ENCODE results near the gene CDKN2B-AS1. TPM values are rescaled to one million over a fixed set of nuclear protein-coding genes. Genes with fewer than 3 reads are reported as not detected.

The CDKN2B-AS1 gene
- total and polyA plus RNA-seq, 2 donors (not counting 1 experiment from before 2014, with no cell fraction given): 1.3 to 2.5 TPM

DNA sequence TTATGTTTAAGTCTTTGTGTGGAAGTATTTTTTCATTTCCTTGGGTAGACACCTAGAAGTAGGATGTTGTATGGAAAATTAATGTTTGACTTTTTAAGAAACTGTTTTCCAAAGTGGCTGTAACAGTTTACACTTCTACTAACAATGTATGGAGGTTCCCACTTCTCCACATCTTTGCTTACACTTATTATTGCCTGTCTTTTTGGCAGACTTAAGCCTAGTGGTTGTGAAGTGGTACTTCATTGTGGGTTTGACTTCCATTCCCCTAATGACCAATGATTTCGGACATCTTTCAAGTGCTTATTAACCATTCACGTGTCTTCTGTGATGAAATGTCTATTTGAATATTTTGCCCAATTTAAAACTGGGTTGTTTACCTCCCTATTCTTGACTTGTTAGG is 106.0 kb downstream of the CDKN2B-AS1 start:
- H3K9me3 Mint-ChIP-seq (ENCODE audit: insufficient read depth): no peaks in the 10 kb centered on the region
- no peak for TF ChIP-seq EZH2 (IDR thresholded peaks at IDR 0.05; ENCODE audit: borderline replicate concordance, insufficient read depth, low read depth, low read length, poor library complexity, severe bottlenecking)
- TF ChIP-seq, protein P1, sequence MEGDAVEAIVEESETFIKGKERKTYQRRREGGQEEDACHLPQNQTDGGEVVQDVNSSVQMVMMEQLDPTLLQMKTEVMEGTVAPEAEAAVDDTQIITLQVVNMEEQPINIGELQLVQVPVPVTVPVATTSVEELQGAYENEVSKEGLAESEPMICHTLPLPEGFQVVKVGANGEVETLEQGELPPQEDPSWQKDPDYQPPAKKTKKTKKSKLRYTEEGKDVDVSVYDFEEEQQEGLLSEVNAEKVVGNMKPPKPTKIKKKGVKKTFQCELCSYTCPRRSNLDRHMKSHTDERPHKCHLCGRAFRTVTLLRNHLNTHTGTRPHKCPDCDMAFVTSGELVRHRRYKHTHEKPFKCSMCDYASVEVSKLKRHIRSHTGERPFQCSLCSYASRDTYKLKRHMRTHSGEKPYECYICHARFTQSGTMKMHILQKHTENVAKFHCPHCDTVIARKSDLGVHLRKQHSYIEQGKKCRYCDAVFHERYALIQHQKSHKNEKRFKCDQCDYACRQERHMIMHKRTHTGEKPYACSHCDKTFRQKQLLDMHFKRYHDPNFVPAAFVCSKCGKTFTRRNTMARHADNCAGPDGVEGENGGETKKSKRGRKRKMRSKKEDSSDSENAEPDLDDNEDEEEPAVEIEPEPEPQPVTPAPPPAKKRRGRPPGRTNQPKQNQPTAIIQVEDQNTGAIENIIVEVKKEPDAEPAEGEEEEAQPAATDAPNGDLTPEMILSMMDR (IDR thresholded peaks at IDR 0.05): peak; percentile 31
- Histone ChIP-seq H3K9ac (ENCODE audit: low read length) (no peak overlapping the region), H3K36me3 (replicated peaks in 1 of 2; ENCODE audit: control extremely low read depth in 1 of 2, control insufficient read depth in 1 of 2, extremely low read depth in 1 of 2, insufficient read depth in 2 of 2, low read length in 1 of 2) (no peaks in the 10 kb centered on the region), H3K4me1 (ENCODE audit: control insufficient read depth in 2 of 2, insufficient read depth in 2 of 2, low read length in 2 of 2) (peaks cover 7 to 11% of the 10 kb centered on the region in 2 donors), H2AFZ (ENCODE audit: insufficient read depth, low read depth, low read length, poor library complexity, severe bottlenecking) (no peak overlapping the region), H3K4me3 (ENCODE audit: control extremely low read depth in 1 of 5, extremely low read depth in 1 of 5, insufficient read depth in 1 of 5, low read depth in 2 of 5, low read length in 4 of 5) (no peak overlapping the region), H4K20me1 (ENCODE audit: control insufficient read depth, insufficient read depth, low read length, poor library complexity, severe bottlenecking) (no peaks in the 10 kb centered on the region), H3K79me2 (ENCODE audit: control insufficient read depth, insufficient read depth, low read length) (no peaks in the 10 kb centered on the region), H3K4me2 (replicated peaks; ENCODE audit: low read depth, low read length, poor library complexity, severe bottlenecking) (no peak overlapping the region), H3K9me3 (ENCODE audit: control extremely low read depth in 1 of 3, control insufficient read depth in 2 of 3, insufficient read depth in 1 of 3, low read length in 2 of 3) (no peaks in the 10 kb centered on the region), H3K27me3 (replicated peaks in 1 of 4; ENCODE audit: control extremely low read depth in 1 of 4, control insufficient read depth in 3 of 4, insufficient read depth in 4 of 4, low read length in 3 of 4) (no peaks in the 10 kb centered on the region), H3K27ac (ENCODE audit: low read length in 2 of 2) (no peak overlapping the region)
- WGBS (ENCODE audit: insufficient coverage): no CpG with 5 or more reads among the region's 2 CpGs
- POLR2A ChIA-PET: no interaction called here
- CTCF ChIA-PET: interaction anchor here (1.1 kb wide), 1 partner anchor 138 kb away, joined by 4 read pairs; no protein-coding TSS in a partner anchor
- H3K4me1 Mint-ChIP-seq: peaks cover 14% of the 10 kb centered on the region
- H3K27me3 Mint-ChIP-seq: no peaks in the 10 kb centered on the region
- intact Hi-C loops (cut with micrococcal nuclease): no loop called here
- ATAC-seq (ENCODE audit: low read depth) (no peak), DNase-seq (no peak)
- no peak overlapping the region for H3K27ac Mint-ChIP-seq
- no peak overlapping the region for H3K4me3 Mint-ChIP-seq

DNA sequence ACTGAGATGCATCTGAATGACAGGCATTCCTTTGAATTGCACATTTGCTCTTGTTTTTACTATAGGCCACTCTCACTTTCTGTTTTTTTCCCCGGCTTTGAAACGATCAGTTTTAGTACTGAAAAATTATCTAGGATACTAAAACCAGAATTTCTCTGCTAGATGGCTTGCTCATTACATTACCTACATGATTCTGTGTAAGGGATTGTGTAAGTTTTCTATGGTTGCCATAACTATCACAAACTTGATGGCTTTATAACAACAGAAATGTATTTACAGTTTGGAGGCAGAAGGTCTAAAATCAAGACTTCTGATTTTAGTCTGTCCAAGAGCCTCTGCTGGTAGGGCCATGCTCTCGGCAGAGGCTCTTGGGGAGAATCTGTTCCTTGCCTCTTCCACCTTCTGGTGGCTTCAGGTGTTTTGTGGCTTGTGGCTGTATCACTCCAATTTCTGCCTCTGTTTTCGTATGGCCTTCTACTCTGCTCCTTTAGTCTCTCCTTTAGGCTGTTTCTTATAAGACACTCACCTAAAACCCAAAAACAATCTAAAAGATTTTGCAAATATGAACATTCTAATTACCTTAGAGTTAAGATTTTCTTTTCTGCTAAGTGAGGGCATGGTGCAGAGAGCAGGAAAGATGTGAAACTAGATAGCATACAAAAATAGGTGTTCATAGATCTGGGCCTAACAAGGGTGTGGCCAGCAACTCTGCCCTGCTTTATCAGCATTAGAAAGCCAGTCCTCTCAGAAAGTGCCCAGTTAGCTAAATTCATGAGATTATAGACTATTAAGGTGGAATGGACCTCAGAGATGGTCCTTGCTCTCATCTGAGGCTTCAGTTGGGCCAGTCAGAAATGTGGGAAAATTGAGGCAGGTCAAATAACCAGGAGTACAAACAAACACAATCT is 107.8 kb downstream of the CDKN2B-AS1 start:
- H3K27ac ChIP-seq (ENCODE audit: low read length in 2 of 2): no peak overlapping the region
- H3K9ac ChIP-seq (ENCODE audit: low read length): no peak overlapping the region
- H3K4me1 ChIP-seq (ENCODE audit: control insufficient read depth in 2 of 2, insufficient read depth in 2 of 2, low read length in 2 of 2): peaks cover 7 to 11% of the 10 kb centered on the region in 2 donors
- peaks cover 0 to under 1% (median 0%) of the 10 kb centered on the region in 4 experiments for H3K27me3 ChIP-seq (replicated peaks in 1 of 4; ENCODE audit: control extremely low read depth in 1 of 4, control insufficient read depth in 3 of 4, insufficient read depth in 4 of 4, low read length in 3 of 4)
- H3K9me3 Mint-ChIP-seq (ENCODE audit: insufficient read depth): no peaks in the 10 kb centered on the region
- no CpG with 5 or more reads among the region's 4 CpGs for WGBS (ENCODE audit: insufficient coverage)
- intact Hi-C loops (cut with micrococcal nuclease): no loop called here
- H3K27me3 Mint-ChIP-seq: no peaks in the 10 kb centered on the region
- TF ChIP-seq, protein P1 (IDR thresholded peaks at IDR 0.05): no peak
- no peak for TF ChIP-seq EZH2 (IDR thresholded peaks at IDR 0.05; ENCODE audit: borderline replicate concordance, insufficient read depth, low read depth, low read length, poor library complexity, severe bottlenecking)
- H3K27ac Mint-ChIP-seq: no peak overlapping the region
- POLR2A ChIA-PET: no interaction called here
- H3K4me1 Mint-ChIP-seq: peaks cover 16% of the 10 kb centered on the region
- CTCF ChIA-PET: no interaction called here
- H3K4me2 ChIP-seq (replicated peaks; ENCODE audit: low read depth, low read length, poor library complexity, severe bottlenecking): peak overlapping the region; percentile 23
- H3K79me2 ChIP-seq (ENCODE audit: control insufficient read depth, insufficient read depth, low read length): no peaks in the 10 kb centered on the region
- no peaks in the 10 kb centered on the region for H3K9me3 ChIP-seq (ENCODE audit: control extremely low read depth in 1 of 3, control insufficient read depth in 2 of 3, insufficient read depth in 1 of 3, low read length in 2 of 3)
- H3K36me3 ChIP-seq (replicated peaks in 1 of 2; ENCODE audit: control extremely low read depth in 1 of 2, control insufficient read depth in 1 of 2, extremely low read depth in 1 of 2, insufficient read depth in 2 of 2, low read length in 1 of 2): no peaks in the 10 kb centered on the region
- H3K4me3 Mint-ChIP-seq: no peak overlapping the region
- H3K4me3 ChIP-seq (ENCODE audit: control extremely low read depth in 1 of 5, extremely low read depth in 1 of 5, insufficient read depth in 1 of 5, low read depth in 2 of 5, low read length in 4 of 5): no peak overlapping the region
- no peaks in the 10 kb centered on the region for H4K20me1 ChIP-seq (ENCODE audit: control insufficient read depth, insufficient read depth, low read length, poor library complexity, severe bottlenecking)
- no peak for DNase-seq
- ATAC-seq (ENCODE audit: low read depth): no peak
- no peak overlapping the region for H2AFZ ChIP-seq (ENCODE audit: insufficient read depth, low read depth, low read length, poor library complexity, severe bottlenecking)
